Esophagus muscularis mucosa (tissue), 3 donors: Measurements from ENCODE around the gene CSNK1G1.
A peak's percentile ranks its signal among the peaks of the same experiment; 100 is the strongest.

Experiments
- CTCF ChIP-seq, 3 experiments: fragments of 200-600 bp in 2 of 3; fragments of 450-650 bp in 1 of 3; sonication (generic) in 2 of 3; IDR thresholded peaks; one replicate each; pipeline ENCODE4 v1.5.1; 2017 to 2019; ENCODE audit warnings: antibody characterized with exemption in 3 of 3, mild to moderate bottlenecking in 2 of 3, moderate library complexity in 1 of 3
- POLR2A ChIP-seq: fragments of 450-650 bp; IDR thresholded peaks from one replicate; pipeline ENCODE4 v1.6.1; 2017; ENCODE audit warnings: antibody characterized with exemption, moderate library complexity, mild to moderate bottlenecking, low read depth

- TF ChIP-seq CTCF (IDR thresholded peaks at IDR 0.05) = peak in 1 of 3 experiments; percentile 14
- TF ChIP-seq POLR2A = no peak
These were observed 25.2 kb upstream of the CSNK1G1 start, which contains the start of gene PCLAF for GRCh38 chr15:64381000-64381751.
